SIG-M5 treated with dmso at 0.1 percent for 504 hours (cell line): ENCODE results near the gene SIK3.
"Not testable (repeated sequence)": the region's sequence is repeated elsewhere in the genome, so short reads cannot be mapped to it uniquely, and the experiment has no call there.

Source experiments
- DNase-seq: peaks from one replicate; lab custom pipeline; 2025; ENCODE audit not compliant: unreplicated experiment; lab: John Stamatoyannopoulos, UW

The SIK3 gene

GRCh38 chr11:116808262-116809175, 289.7 kb downstream of the SIK3 start:
- no peak for DNase-seq

GRCh38 chr11:116807601-116808261, 290.5 kb downstream of the SIK3 start:
- no peak for DNase-seq

- no peak for DNase-seq
These were observed 294.2 kb downstream of the SIK3 start for GRCh38 chr11:116804001-116804400.

GRCh38 chr11:116801662-116802061, 296.6 kb downstream of the SIK3 start:
- DNase-seq: not testable (repeated sequence)

GRCh38 chr11:116800610-116801009, 297.6 kb downstream of the SIK3 start:
- no peak for DNase-seq

- DNase-seq: no peak
These were observed 299.9 kb downstream of the SIK3 start for GRCh38 chr11:116798368-116798767.

GRCh38 chr11:116797816-116798215, 300.4 kb downstream of the SIK3 start:
- DNase-seq: no peak

GRCh38 chr11:116796548-116796947, 301.7 kb downstream of the SIK3 start:
- DNase-seq: no peak

- DNase-seq: no peak
These were observed 303.4 kb downstream of the SIK3 start for GRCh38 chr11:116794851-116795250.

GRCh38 chr11:116793772-116794097, 304.5 kb downstream of the SIK3 start:
- DNase-seq: peak; percentile 14
